H1 (cell line): ENCODE data around the gene KRT7. TPM values are rescaled to one million over a fixed set of nuclear protein-coding genes. Genes with fewer than 3 reads are reported as not detected.

Experiments used
- CTCF ChIA-PET: fragments of 300-600 bp; sonication (Branson Sonifier 250); formaldehyde crosslinking; loops from one replicate; lab custom pipeline; 2021; ENCODE audit not compliant: partially characterized antibody; lab: Charles Lee
- POLR2A ChIA-PET: fragments of 300-600 bp; sonication (Branson Sonifier 250); formaldehyde crosslinking; loops from one replicate; lab custom pipeline; 2021; ENCODE audit warnings: inconsistent platforms; ENCODE audit not compliant: partially characterized antibody; lab: Charles Lee
- DNase-seq, 2 experiments: peaks; one replicate each; pipeline versions ENCODE4 v3.0.0 to v3.0.0-alpha.2; 2010 to 2022; ENCODE audit warnings: low spot score in 2 of 2, low read depth in 1 of 2, mixed read lengths in 1 of 2
- FAIRE-seq: peaks from 2 replicates; lab custom pipeline; 2011; peaks lifted over from hg19 to GRCh38; lab: Jason Lieb, UNC
- H2AFZ ChIP-seq: 2 replicates; pipeline ENCODE4 v1.8.1; 2012; ENCODE audit warnings: low read length, inconsistent platforms
- H2AK5ac ChIP-seq: 2 replicates; pipeline ENCODE4 v1.6.1; 2013; ENCODE audit warnings: low read depth, low read length
- H2BK120ac ChIP-seq: replicated peaks from 2 replicates; pipeline ENCODE3; 2013; ENCODE audit warnings: low read depth, low read length, inconsistent platforms
- H2BK12ac ChIP-seq: 2 replicates; pipeline ENCODE4 v1.6.1; 2013; ENCODE audit warnings: low read depth, low read length
- H2BK15ac ChIP-seq: 2 replicates; pipeline ENCODE4 v1.6.1; 2013; ENCODE audit warnings: low read length
- H2BK20ac ChIP-seq: 2 replicates; pipeline ENCODE4 v1.6.1; 2013; ENCODE audit warnings: low read length
- H2BK5ac ChIP-seq: 2 replicates; pipeline ENCODE4 v1.6.1; 2013; ENCODE audit warnings: low read depth, low read length
- H3K14ac ChIP-seq: 2 replicates; pipeline ENCODE4 v1.6.1; 2013; ENCODE audit warnings: inconsistent platforms; ENCODE audit not compliant: insufficient read length
- H3K18ac ChIP-seq: 2 replicates; pipeline ENCODE4 v1.6.1; 2013; ENCODE audit warnings: low read length; ENCODE audit errors: extremely low read depth
- H3K23ac ChIP-seq: 2 replicates; pipeline ENCODE4 v1.6.1; 2013; ENCODE audit warnings: inconsistent platforms; ENCODE audit not compliant: insufficient read length
- H3K23me2 ChIP-seq: 2 replicates; pipeline ENCODE4 v1.6.1; 2013; ENCODE audit warnings: low read depth, low read length
- H3K27ac ChIP-seq: 2 replicates; pipeline ENCODE4 v1.6.1; 2011; ENCODE audit warnings: low read depth, low read length, inconsistent platforms
- H3K27me3 ChIP-seq, 4 experiments: replicated peaks in 1 of 4; 1 replicate in 1 of 4; 2 replicates in 3 of 4; pipeline versions ENCODE4 v1.6.1 to v1.8.1; 2011 to 2013; ENCODE audit warnings: low read length in 3 of 4, mild to moderate bottlenecking in 3 of 4, inconsistent platforms in 2 of 4, mixed read lengths in 2 of 4, moderate library complexity in 1 of 4; ENCODE audit not compliant: control insufficient read depth in 3 of 4, insufficient read depth in 3 of 4; ENCODE audit errors: extremely low read depth in 1 of 4
- H3K36me3 ChIP-seq, 4 experiments: 2 replicates each; pipeline versions ENCODE4 v1.6.1 to v1.8.1; 2011 to 2013; ENCODE audit warnings: mild to moderate bottlenecking in 4 of 4, low read length in 3 of 4, moderate library complexity in 2 of 4, control low read depth in 1 of 4, inconsistent platforms in 1 of 4; ENCODE audit not compliant: insufficient read depth in 4 of 4, control insufficient read depth in 2 of 4
- H3K4ac ChIP-seq: replicated peaks from 2 replicates; pipeline ENCODE3; 2013; ENCODE audit warnings: low read length, low read depth, mixed read lengths, inconsistent platforms; ENCODE audit not compliant: insufficient read length
- H3K4me1 ChIP-seq, 4 experiments: replicated peaks in 1 of 4; 1 replicate in 1 of 4; 2 replicates in 3 of 4; pipeline versions ENCODE4 v1.6.1 to v1.8.1; 2011 to 2013; ENCODE audit warnings: low read length in 3 of 4, inconsistent platforms in 2 of 4, mixed read lengths in 1 of 4; ENCODE audit not compliant: insufficient read depth in 4 of 4, control insufficient read depth in 3 of 4
- H3K4me2 ChIP-seq, 2 experiments: 2 replicates each; pipeline versions ENCODE4 v1.6.1 to v1.8.1; 2011 to 2013; ENCODE audit warnings: low read depth in 2 of 2, low read length in 2 of 2, control low read depth in 1 of 2, inconsistent platforms in 1 of 2, mild to moderate bottlenecking in 1 of 2; ENCODE audit not compliant: insufficient read depth in 1 of 2
- H3K4me3 ChIP-seq, 4 experiments: fragments of 200-600, 300-600 bp in 1 of 4; sonication (generic), shearing (Covaris generic), sonication (Bioruptor Twin) in 1 of 4; 2 replicates each; pipeline versions ENCODE4 v1.5.1 to v1.8.1; 2011 to 2016; ENCODE audit warnings: low read length in 4 of 4, low read depth in 3 of 4, control low read depth in 2 of 4, inconsistent platforms in 2 of 4, mild to moderate bottlenecking in 2 of 4, mixed read lengths in 1 of 4, moderate library complexity in 1 of 4; ENCODE audit not compliant: insufficient read depth in 2 of 4; ENCODE audit errors: extremely low read depth in 1 of 4
- H3K56ac ChIP-seq: replicated peaks from 2 replicates; pipeline ENCODE3; 2013; ENCODE audit warnings: low read depth, mild to moderate bottlenecking, mixed read lengths, low read length, inconsistent platforms; ENCODE audit not compliant: insufficient read length
- H3K79me1 ChIP-seq: 2 replicates; pipeline ENCODE4 v1.6.1; 2013; ENCODE audit warnings: low read depth, low read length, control low read depth
- H3K79me2 ChIP-seq, 2 experiments: 2 replicates each; pipeline versions ENCODE4 v1.6.1 to v1.8.1; 2012 to 2013; ENCODE audit warnings: low read length in 2 of 2, mild to moderate bottlenecking in 2 of 2, inconsistent platforms in 1 of 2; ENCODE audit not compliant: insufficient read depth in 2 of 2, control insufficient read depth in 1 of 2
- H3K9ac ChIP-seq, 4 experiments: replicated peaks in 1 of 4; 1 replicate in 1 of 4; 2 replicates in 3 of 4; pipeline versions ENCODE4 v1.6.1 to v1.8.1; 2011 to 2013; ENCODE audit warnings: low read depth in 3 of 4, low read length in 3 of 4, control low read depth in 2 of 4, mild to moderate bottlenecking in 2 of 4, moderate library complexity in 2 of 4, inconsistent platforms in 1 of 4; ENCODE audit errors: extremely low read depth in 1 of 4
- H3K9me3 ChIP-seq, 2 experiments: 2 replicates each; pipeline versions ENCODE4 v1.6.1 to v1.8.1; 2012 to 2013; ENCODE audit warnings: mild to moderate bottlenecking in 2 of 2, moderate library complexity in 2 of 2, control low read depth in 1 of 2, inconsistent platforms in 1 of 2, low read depth in 1 of 2, low read length in 1 of 2, mixed read lengths in 1 of 2; ENCODE audit not compliant: insufficient read depth in 2 of 2
- H4K20me1 ChIP-seq, 2 experiments: replicated peaks in 1 of 2; 2 replicates each; pipeline versions ENCODE3 to v1.8.1; 2011 to 2013; ENCODE audit warnings: inconsistent platforms in 2 of 2, low read length in 2 of 2, mild to moderate bottlenecking in 1 of 2; ENCODE audit not compliant: insufficient read depth in 2 of 2, control insufficient read depth in 1 of 2
- H4K5ac ChIP-seq: 2 replicates; pipeline ENCODE4 v1.6.1; 2013; ENCODE audit warnings: low read length, low read depth, mixed read lengths, inconsistent platforms; ENCODE audit not compliant: insufficient read length
- H4K8ac ChIP-seq: 2 replicates; pipeline ENCODE4 v1.8.0; 2013; ENCODE audit warnings: mild to moderate bottlenecking, moderate library complexity, low read length, inconsistent platforms; ENCODE audit not compliant: insufficient read depth; ENCODE audit errors: extremely low read depth
- H4K91ac ChIP-seq: replicated peaks from 2 replicates; pipeline ENCODE3; 2013; ENCODE audit warnings: low read length, mixed read lengths, inconsistent platforms; ENCODE audit not compliant: insufficient read length
- BRCA1 ChIP-seq: IDR thresholded peaks from 2 replicates; pipeline ENCODE4 v1.6.1; 2012; ENCODE audit warnings: low read depth, low read length, improper control_type of control experiment
- EP300 ChIP-seq, 2 experiments: IDR thresholded peaks; 1 replicate in 1 of 2; 2 replicates in 1 of 2; pipeline ENCODE4 v1.6.1; 2011 to 2012; ENCODE audit warnings: low read depth in 2 of 2, low read length in 2 of 2, mild to moderate bottlenecking in 2 of 2, borderline replicate concordance in 1 of 2, inconsistent platforms in 1 of 2, moderate library complexity in 1 of 2
- NRF1 ChIP-seq: IDR thresholded peaks from 2 replicates; pipeline ENCODE4 v1.6.1; 2011; ENCODE audit warnings: mild to moderate bottlenecking, low read depth, low read length, improper control_type of control experiment
- PHF8 ChIP-seq: fragments of 200-600 bp; sonication (generic); conservative IDR thresholded peaks from 2 replicates; pipeline ENCODE4 v1.7.1; 2012; ENCODE audit warnings: low read depth, mild to moderate bottlenecking, inconsistent platforms, low read length, moderate library complexity
- WGBS, 2 experiments: shearing (Covaris generic) in 1 of 2; methylation state at CpG; one replicate each; pipeline versions ENCODE4 v1.1.6 to v1.1.7; 2013 to 2015; ENCODE audit warnings: low lambda C conversion rate in 2 of 2, mixed read lengths in 2 of 2, inconsistent platforms in 1 of 2, low coverage in 1 of 2, missing lambda C conversion rate in 1 of 2; ENCODE audit not compliant: insufficient replicate concordance in 2 of 2, insufficient coverage in 1 of 2, insufficient read length in 1 of 2; ENCODE audit errors: extremely low coverage in 1 of 2, missing lambda C conversion rate in 1 of 2; 5-methylcytosine and 5-hydroxymethylcytosine counted together
- polyA plus RNA-seq, 7 experiments: library from polyadenylated mRNA; depleted of rRNA in 3 of 7; stranded (reverse) in 5 of 7; unstranded in 2 of 7; fragments of >200 nt in 5 of 7; fragments of 200-250 nt in 2 of 7; gene quantifications; 1 replicate in 5 of 7; 2 replicates in 1 of 7; 4 replicates in 1 of 7; pipeline versions ENCODE4 v1.2.1 to v1.2.3, GENCODE V29; 2011 to 2013; ENCODE audit warnings: missing spikeins in 2 of 7, mixed read lengths in 2 of 7
- total RNA-seq: library from RNA; stranded (reverse); fragmentation: NEBNext Ultra II Directional; extraction: Animal tissue kit (Norgen Biotek cat#: 25700); gene quantifications from 2 replicates; pipeline ENCODE4 v1.2.1, GENCODE V29; 2021
- TF ChIP-seq, protein P1 (sequence below): IDR thresholded peaks from 2 replicates; pipeline ENCODE4 v1.6.1; 2012; ENCODE audit warnings: inconsistent platforms

Gene KRT7
- total and polyA plus RNA-seq, 2 of the 8 experiments (the other 6 are each of a cell fraction or from before 2014, with no cell fraction given) = 13.2 to 19.0 TPM

DNA sequence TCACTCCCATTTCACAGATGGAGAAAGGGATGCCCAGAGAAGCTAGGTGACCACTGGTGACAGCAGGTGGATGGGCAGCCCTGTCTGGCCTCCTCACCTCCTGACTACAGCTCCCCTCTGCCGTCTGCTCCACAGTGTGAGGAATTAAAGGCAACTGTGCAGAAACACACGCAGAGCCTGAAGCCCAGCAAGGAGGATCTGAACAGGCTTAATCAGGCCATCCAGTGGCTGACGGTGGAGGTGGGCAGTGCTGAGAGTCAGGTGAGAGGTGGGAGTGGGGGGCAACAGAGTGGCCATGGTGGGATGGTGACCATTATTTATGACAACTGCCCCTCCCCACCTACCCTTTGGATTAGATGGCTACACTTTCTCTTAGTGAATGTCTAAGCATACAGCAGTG lies 42.6 kb downstream of the KRT7 start:
- DNase-seq (no peak), FAIRE-seq (no peak)
- no peaks in the 10 kb centered on the region for H3K79me2 ChIP-seq
- H2BK20ac ChIP-seq = no peak overlapping the region
- no peak overlapping the region for H3K4ac ChIP-seq
- H2BK5ac ChIP-seq = no peak overlapping the region
- TF ChIP-seq, protein P1, sequence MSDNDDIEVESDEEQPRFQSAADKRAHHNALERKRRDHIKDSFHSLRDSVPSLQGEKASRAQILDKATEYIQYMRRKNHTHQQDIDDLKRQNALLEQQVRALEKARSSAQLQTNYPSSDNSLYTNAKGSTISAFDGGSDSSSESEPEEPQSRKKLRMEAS = no peak
- TF ChIP-seq NRF1 (no peak), BRCA1 (no peak), EP300 (IDR thresholded peaks at IDR 0.05; ENCODE audit: borderline replicate concordance in 1 of 2, low read depth in 2 of 2, low read length in 2 of 2) (no peak), PHF8 (no peak)
- WGBS, 2 experiments = 82% methylated on average over 3 of the region's 3 CpGs; no CpG with 5 or more reads in 1 of the 2 experiments
- ChIA-PET CTCF (interaction anchor here (0.8 to 10.7 kb wide), 14 partner anchors 10 to 608 kb away, joined by 3 to 99 read pairs (median 4); no protein-coding TSS in a partner anchor), POLR2A (interaction anchor here (1.4 kb wide), 1 partner anchor 11 kb away, joined by 3 read pairs; no protein-coding TSS in a partner anchor)
- H4K8ac ChIP-seq = no peak overlapping the region
- no peak overlapping the region for H3K23ac ChIP-seq
- H3K9me3 ChIP-seq = no peaks in the 10 kb centered on the region
- H3K4me3 ChIP-seq = no peak overlapping the region
- no peak overlapping the region for H2BK15ac ChIP-seq
- H3K27ac ChIP-seq = no peak overlapping the region
- H3K14ac ChIP-seq = no peak overlapping the region
- no peak overlapping the region for H3K4me2 ChIP-seq
- H3K23me2 ChIP-seq = peaks cover 4% of the 10 kb centered on the region; the same call in 1 of the 2 replicates
- no peak overlapping the region for H2BK12ac ChIP-seq
- no peak overlapping the region for H3K56ac ChIP-seq
- no peaks in the 10 kb centered on the region for H4K20me1 ChIP-seq
- no peak overlapping the region for H3K18ac ChIP-seq
- H2AFZ ChIP-seq = no peak overlapping the region
- no peak overlapping the region for H3K9ac ChIP-seq
- H2AK5ac ChIP-seq = no peak overlapping the region
- no peaks in the 10 kb centered on the region for H3K36me3 ChIP-seq
- no peak overlapping the region for H4K91ac ChIP-seq
- no peak overlapping the region for H4K5ac ChIP-seq
- peaks cover 0 to 4% (median 0%) of the 10 kb centered on the region in 4 experiments; a peak in 1 of 7 replicates for H3K4me1 ChIP-seq
- H2BK120ac ChIP-seq = no peak overlapping the region
- no peaks in the 10 kb centered on the region; the same call in 1 of the 2 replicates for H3K79me1 ChIP-seq
- H3K27me3 ChIP-seq = peaks cover 0 to 12% (median 5%) of the 10 kb centered on the region in 4 experiments; a peak in 4 of 7 replicates
